NT2/D1 (cell line): Measurements from ENCODE around the gene FOXP1.
A peak's percentile ranks its signal among the peaks of the same experiment; 100 is the strongest.

Experiments used
- DNase-seq: peaks from one replicate; pipeline ENCODE4 v3.0.0-alpha.2; 2011; ENCODE audit warnings: low read depth, low spot score
- H3K27me3 ChIP-seq: 2 replicates; pipeline ENCODE4 v1.6.0; 2011; ENCODE audit warnings: mild to moderate bottlenecking; ENCODE audit not compliant: insufficient read length, insufficient read depth
- H3K36me3 ChIP-seq: 2 replicates; pipeline ENCODE4 v1.6.1; 2011; ENCODE audit warnings: mild to moderate bottlenecking, low read length, mixed read lengths; ENCODE audit not compliant: insufficient read depth, insufficient read length
- H3K4me1 ChIP-seq: 2 replicates; pipeline ENCODE4 v1.5.1; 2011; ENCODE audit not compliant: insufficient read depth, insufficient read length
- H3K4me3 ChIP-seq: 2 replicates; pipeline ENCODE4 v1.5.1; 2011; ENCODE audit warnings: low read depth; ENCODE audit not compliant: insufficient read length
- H3K9ac ChIP-seq: 2 replicates; pipeline ENCODE4 v1.6.0; 2011; ENCODE audit warnings: low read depth; ENCODE audit not compliant: insufficient read length
- H3K9me3 ChIP-seq: 2 replicates; pipeline ENCODE4 v1.5.1; 2011; ENCODE audit warnings: mild to moderate bottlenecking, low read length; ENCODE audit not compliant: insufficient read depth
- SUZ12 ChIP-seq: IDR thresholded peaks from 2 replicates; pipeline ENCODE4 v1.6.1; 2011; ENCODE audit not compliant: insufficient read length, insufficient read depth; ENCODE audit errors: extremely low read depth
- YY1 ChIP-seq: IDR thresholded peaks from 2 replicates; pipeline ENCODE4 v1.6.1; 2011; ENCODE audit not compliant: insufficient read length, insufficient read depth
- ZNF274 ChIP-seq: IDR thresholded peaks from 2 replicates; pipeline ENCODE4 v1.6.1; 2011; ENCODE audit warnings: mild to moderate bottlenecking, low read depth, low read length

Gene FOXP1

GRCh38 chr3:71400986-71401451 lies 182.5 kb downstream of the FOXP1 start:
- TF ChIP-seq SUZ12 (no peak), YY1 (no peak), ZNF274 (no peak)
- DNase-seq: no peak
- H3K4me3 ChIP-seq: no peak overlapping the region
- no peaks in the 10 kb centered on the region for H3K36me3 ChIP-seq
- H3K9me3 ChIP-seq: no peaks in the 10 kb centered on the region
- no peaks in the 10 kb centered on the region for H3K4me1 ChIP-seq
- no peak overlapping the region for H3K9ac ChIP-seq
- no peaks in the 10 kb centered on the region for H3K27me3 ChIP-seq

- Histone ChIP-seq H3K4me1 (no peaks in the 10 kb centered on the region), H3K4me3 (no peak overlapping the region), H3K36me3 (no peaks in the 10 kb centered on the region), H3K9ac (no peak overlapping the region), H3K27me3 (no peaks in the 10 kb centered on the region), H3K9me3 (no peaks in the 10 kb centered on the region)
- DNase-seq: no peak
- no peak for TF ChIP-seq YY1
- no peak for TF ChIP-seq SUZ12
- no peak for TF ChIP-seq ZNF274
Measured at GRCh38 chr3:71399478-71399877, 184.1 kb downstream of the FOXP1 start.

GRCh38 chr3:71398157-71398836 lies 185.2 kb downstream of the FOXP1 start:
- Histone ChIP-seq H3K4me3 (no peak overlapping the region), H3K9me3 (no peaks in the 10 kb centered on the region), H3K4me1 (no peaks in the 10 kb centered on the region), H3K27me3 (no peaks in the 10 kb centered on the region), H3K9ac (no peak overlapping the region), H3K36me3 (no peaks in the 10 kb centered on the region)
- DNase-seq: no peak
- no peak for TF ChIP-seq SUZ12
- no peak for TF ChIP-seq YY1
- no peak for TF ChIP-seq ZNF274

- no peak for TF ChIP-seq ZNF274
- no peak for TF ChIP-seq YY1
- TF ChIP-seq SUZ12: no peak
- Histone ChIP-seq H3K27me3 (no peaks in the 10 kb centered on the region), H3K36me3 (no peaks in the 10 kb centered on the region), H3K9me3 (no peaks in the 10 kb centered on the region), H3K4me3 (no peak overlapping the region), H3K4me1 (no peaks in the 10 kb centered on the region), H3K9ac (no peak overlapping the region)
- DNase-seq: no peak
Measured at GRCh38 chr3:71397726-71398125, 185.8 kb downstream of the FOXP1 start.

- no peak for TF ChIP-seq SUZ12
- TF ChIP-seq ZNF274: no peak
- no peak for TF ChIP-seq YY1
- H3K4me1 ChIP-seq: no peaks in the 10 kb centered on the region
- no peaks in the 10 kb centered on the region for H3K36me3 ChIP-seq
- no peaks in the 10 kb centered on the region for H3K27me3 ChIP-seq
- H3K9ac ChIP-seq: no peak overlapping the region
- peak; percentile 27 for DNase-seq
- no peak overlapping the region for H3K4me3 ChIP-seq
- no peaks in the 10 kb centered on the region for H3K9me3 ChIP-seq
Measured at GRCh38 chr3:71397046-71397445, 186.5 kb downstream of the FOXP1 start.

GRCh38 chr3:71395927-71396695 lies 187.4 kb downstream of the FOXP1 start:
- TF ChIP-seq ZNF274 (no peak), SUZ12 (no peak), YY1 (no peak)
- no peak for DNase-seq
- no peak overlapping the region for H3K9ac ChIP-seq
- no peak overlapping the region for H3K4me3 ChIP-seq
- no peaks in the 10 kb centered on the region for H3K27me3 ChIP-seq
- H3K9me3 ChIP-seq: no peaks in the 10 kb centered on the region
- H3K4me1 ChIP-seq: no peaks in the 10 kb centered on the region
- H3K36me3 ChIP-seq: no peaks in the 10 kb centered on the region

- Histone ChIP-seq H3K27me3 (no peaks in the 10 kb centered on the region), H3K4me1 (no peaks in the 10 kb centered on the region), H3K9me3 (no peaks in the 10 kb centered on the region), H3K9ac (no peak overlapping the region), H3K36me3 (no peaks in the 10 kb centered on the region), H3K4me3 (no peak overlapping the region)
- DNase-seq: no peak
- TF ChIP-seq YY1 (no peak), ZNF274 (no peak), SUZ12 (no peak)
Measured at GRCh38 chr3:71395470-71395869, 188.1 kb downstream of the FOXP1 start.
